Measurements from ENCODE around the gene TMEM132C.

TMEM132C gene

DNA sequence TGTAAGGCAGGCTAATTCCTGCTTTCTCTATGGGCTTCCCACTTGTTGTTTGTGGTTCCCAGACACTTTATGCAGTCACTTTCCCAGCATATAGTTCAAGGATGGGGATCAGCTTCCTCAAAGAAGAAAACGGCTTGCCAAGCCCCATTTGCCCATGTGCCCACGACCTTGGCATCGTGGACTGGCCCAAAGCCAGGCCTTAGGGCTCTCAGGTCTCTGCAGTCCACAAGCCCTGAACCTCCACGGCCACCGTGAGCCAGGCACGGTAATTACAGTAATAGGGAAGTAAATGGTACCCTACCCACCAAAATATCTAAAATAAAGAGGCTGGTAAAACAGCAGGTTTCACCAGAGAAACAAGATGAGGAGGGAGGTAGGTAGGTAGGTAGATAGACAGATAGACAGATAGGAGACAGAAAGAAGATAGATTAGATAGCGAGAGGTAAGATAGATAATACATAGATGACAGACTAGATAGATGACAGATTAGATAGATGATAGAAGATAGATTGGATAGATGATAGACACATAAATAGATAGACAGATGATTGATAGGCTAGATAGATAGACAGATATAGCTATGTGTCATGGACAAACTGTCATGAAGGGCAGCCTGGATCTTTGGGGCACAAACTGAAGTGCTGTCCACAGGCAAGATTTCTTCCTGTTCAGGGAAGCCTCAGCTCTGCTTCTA lies 393.7 kb downstream of the TMEM132C start:
- H3K4me3 ChIP-seq (replicated peaks; ENCODE audit: low read depth, low read length), result no peak overlapping the region
- no peak for DNase-seq (ENCODE audit: extremely low read depth, low read depth)
- TF ChIP-seq, protein P1, sequence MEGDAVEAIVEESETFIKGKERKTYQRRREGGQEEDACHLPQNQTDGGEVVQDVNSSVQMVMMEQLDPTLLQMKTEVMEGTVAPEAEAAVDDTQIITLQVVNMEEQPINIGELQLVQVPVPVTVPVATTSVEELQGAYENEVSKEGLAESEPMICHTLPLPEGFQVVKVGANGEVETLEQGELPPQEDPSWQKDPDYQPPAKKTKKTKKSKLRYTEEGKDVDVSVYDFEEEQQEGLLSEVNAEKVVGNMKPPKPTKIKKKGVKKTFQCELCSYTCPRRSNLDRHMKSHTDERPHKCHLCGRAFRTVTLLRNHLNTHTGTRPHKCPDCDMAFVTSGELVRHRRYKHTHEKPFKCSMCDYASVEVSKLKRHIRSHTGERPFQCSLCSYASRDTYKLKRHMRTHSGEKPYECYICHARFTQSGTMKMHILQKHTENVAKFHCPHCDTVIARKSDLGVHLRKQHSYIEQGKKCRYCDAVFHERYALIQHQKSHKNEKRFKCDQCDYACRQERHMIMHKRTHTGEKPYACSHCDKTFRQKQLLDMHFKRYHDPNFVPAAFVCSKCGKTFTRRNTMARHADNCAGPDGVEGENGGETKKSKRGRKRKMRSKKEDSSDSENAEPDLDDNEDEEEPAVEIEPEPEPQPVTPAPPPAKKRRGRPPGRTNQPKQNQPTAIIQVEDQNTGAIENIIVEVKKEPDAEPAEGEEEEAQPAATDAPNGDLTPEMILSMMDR (IDR thresholded peaks at IDR 0.05; ENCODE audit: low read depth, low read length, missing control alignments), result no peak

DNA sequence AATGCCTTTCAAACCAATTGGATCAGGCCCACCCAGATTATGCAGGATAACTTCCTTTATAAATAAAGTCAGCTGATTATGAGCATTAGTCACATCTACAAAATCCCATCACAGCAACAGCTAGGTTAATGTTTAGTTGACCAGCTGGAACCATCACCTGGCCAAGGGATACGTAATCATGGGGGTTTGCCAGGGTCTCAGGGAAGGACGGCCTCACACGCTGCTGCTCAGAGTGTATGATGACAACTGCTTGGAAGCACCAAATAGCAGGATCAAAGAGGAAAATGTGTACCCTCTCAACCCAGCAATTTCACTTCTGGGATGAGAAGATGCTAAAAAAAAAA lies 394.2 kb downstream of the TMEM132C start:
- no peak overlapping the region for H3K4me3 ChIP-seq (replicated peaks; ENCODE audit: low read depth, low read length)
- no peak for DNase-seq (ENCODE audit: extremely low read depth, low read depth)
- TF ChIP-seq, protein P1 (IDR thresholded peaks at IDR 0.05; ENCODE audit: low read depth, low read length, missing control alignments), result no peak

DNA sequence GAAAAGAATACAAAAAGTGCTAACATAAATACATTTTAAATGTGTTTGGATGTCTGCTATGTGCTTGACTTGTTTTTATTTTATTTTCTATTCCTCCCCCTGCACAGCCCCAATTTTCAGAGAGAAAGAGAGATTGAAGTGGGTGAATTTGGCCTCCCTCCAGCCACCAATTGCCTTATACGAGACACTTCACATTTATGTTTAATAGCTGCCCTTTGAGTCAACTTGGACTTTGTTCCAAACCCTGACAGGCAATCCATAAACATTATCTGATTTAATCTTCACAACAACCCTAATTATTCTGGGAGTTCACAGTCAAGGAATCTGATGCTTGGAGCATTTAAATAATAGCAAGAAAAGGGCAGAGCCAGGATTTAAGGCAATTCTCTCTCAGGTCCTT lies 395.1 kb downstream of the TMEM132C start:
- DNase-seq (ENCODE audit: extremely low read depth, low read depth), result no peak
- H3K4me3 ChIP-seq (replicated peaks; ENCODE audit: low read depth, low read length), result no peak overlapping the region
- TF ChIP-seq, protein P1 (IDR thresholded peaks at IDR 0.05; ENCODE audit: low read depth, low read length, missing control alignments), result no peak

DNA sequence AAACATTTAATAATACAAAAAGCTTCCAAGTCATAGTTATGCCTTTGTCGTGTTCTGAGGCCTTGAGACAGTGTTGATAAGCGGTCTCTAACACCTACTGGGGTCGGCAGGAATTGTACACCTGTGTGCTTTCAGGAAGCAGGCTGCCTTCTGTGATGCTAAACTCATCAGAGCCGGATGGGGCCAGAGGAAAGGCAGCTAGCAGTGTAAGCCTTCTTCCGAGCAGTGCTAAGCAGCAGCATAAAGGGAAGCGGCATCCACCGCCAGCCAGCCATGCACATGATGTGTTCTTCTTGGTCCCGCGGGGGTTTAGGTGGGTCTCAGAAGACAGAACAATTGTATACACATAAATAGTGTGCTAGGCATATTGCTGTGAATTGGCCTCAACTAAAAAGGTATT lies 397.5 kb downstream of the TMEM132C start:
- TF ChIP-seq, protein P1 (IDR thresholded peaks at IDR 0.05; ENCODE audit: low read depth, low read length, missing control alignments), result no peak
- H3K4me3 ChIP-seq (replicated peaks; ENCODE audit: low read depth, low read length), result no peak overlapping the region
- no peak for DNase-seq (ENCODE audit: extremely low read depth, low read depth)

DNA sequence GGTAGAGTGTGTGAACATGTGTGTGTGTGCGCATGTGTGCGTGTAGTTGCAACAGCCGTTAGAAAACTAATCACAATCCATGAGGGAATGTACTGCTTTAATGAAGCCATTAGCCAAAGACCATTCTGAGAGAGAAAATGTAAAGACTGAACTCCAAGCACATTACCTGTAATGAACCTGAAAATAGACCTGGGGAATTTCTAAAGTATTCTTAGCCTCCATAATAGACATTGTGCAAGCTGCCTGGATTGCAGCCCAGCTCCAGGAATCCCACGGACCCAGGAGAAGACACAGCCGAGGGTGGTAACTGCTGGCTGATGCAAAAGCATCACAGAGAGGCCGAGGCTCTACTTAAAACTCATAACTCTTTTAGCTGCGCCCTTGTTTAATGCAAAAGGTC lies 400.2 kb downstream of the TMEM132C start:
- TF ChIP-seq, protein P1 (IDR thresholded peaks at IDR 0.05; ENCODE audit: low read depth, low read length, missing control alignments), result no peak
- H3K4me3 ChIP-seq (replicated peaks; ENCODE audit: low read depth, low read length), result no peak overlapping the region
- DNase-seq (ENCODE audit: extremely low read depth, low read depth), result no peak

DNA sequence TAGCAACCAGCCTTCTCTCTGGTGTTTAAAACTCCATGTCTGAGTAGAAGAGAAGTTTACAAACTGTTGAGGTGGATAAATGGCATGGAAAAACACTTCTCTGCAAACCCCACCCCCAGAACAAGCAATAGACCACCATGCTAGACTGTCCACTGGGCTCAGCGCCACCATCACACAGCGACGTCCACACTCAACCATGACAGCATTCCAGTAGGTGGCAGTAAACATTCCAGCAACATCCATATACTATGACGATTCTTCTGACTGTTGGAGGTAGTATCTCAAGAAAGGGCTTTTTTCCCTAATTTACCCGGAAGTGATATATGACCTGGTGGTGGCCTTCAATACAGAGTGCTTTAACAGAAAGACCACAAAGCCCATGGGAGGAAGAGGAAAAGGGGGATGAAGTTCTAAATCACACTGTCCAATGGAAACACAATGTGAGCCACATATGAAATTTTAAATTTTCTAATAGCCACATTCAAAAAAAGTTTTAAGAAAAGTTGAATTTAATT lies 404.6 kb downstream of the TMEM132C start:
- H3K4me3 ChIP-seq (replicated peaks; ENCODE audit: low read depth, low read length), result no peak overlapping the region
- no peak for DNase-seq (ENCODE audit: extremely low read depth, low read depth)
- TF ChIP-seq, protein P1 (IDR thresholded peaks at IDR 0.05; ENCODE audit: low read depth, low read length, missing control alignments), result no peak

DNA sequence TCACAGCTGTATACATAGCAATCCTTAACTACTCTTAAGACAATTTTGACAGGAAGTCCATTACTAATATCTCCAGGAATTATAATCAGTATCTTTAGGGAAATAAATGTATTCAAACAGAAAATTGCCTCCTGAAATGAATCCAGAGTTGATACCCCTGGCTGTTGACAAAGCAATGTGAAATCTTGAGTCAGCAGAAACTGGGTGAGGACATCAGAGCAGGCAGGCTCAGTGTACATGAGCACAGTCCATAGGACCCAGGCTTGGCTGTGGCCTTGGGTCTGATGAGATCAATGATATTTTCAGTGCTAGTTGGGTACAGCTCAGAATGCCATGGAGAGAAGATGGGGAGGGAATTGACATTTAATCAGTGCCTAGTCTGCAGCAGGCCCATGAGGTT lies 405.5 kb downstream of the TMEM132C start:
- TF ChIP-seq, protein P1 (IDR thresholded peaks at IDR 0.05; ENCODE audit: low read depth, low read length, missing control alignments), result no peak
- H3K4me3 ChIP-seq (replicated peaks; ENCODE audit: low read depth, low read length), result no peak overlapping the region
- DNase-seq (ENCODE audit: extremely low read depth, low read depth), result no peak

Data from HFF-Myc (cell line).